ENCODE data around the gene MUC5B. TPM values are rescaled to one million over a fixed set of nuclear protein-coding genes. Genes with fewer than 3 reads are reported as not detected.
"Not testable (repeated sequence)": the region's sequence is repeated elsewhere in the genome, so short reads cannot be mapped to it uniquely, and the experiment has no call there.

Gene MUC5B
- total RNA-seq, 1 donor from 2014 or later: not detected

- Histone ChIP-seq H3K27me3 (ENCODE audit: control insufficient read depth, insufficient read depth, low read length) (no peaks in the 10 kb centered on the region), H3K36me3 (ENCODE audit: control insufficient read depth, insufficient read depth, low read length) (no peaks in the 10 kb centered on the region), H3K4me3 (ENCODE audit: low read depth, low read length) (no peak overlapping the region)
- no peak for FAIRE-seq
- TF ChIP-seq CTCF (IDR thresholded peaks at IDR 0.05; ENCODE audit: insufficient read depth, low read length, severe bottlenecking): no peak
- no peak for DNase-seq (ENCODE audit: low read depth)
These were observed 42.7 kb upstream of the MUC5B start for GRCh38 chr11:1180171-1180570.

- no peak for TF ChIP-seq CTCF (IDR thresholded peaks at IDR 0.05; ENCODE audit: insufficient read depth, low read length, severe bottlenecking)
- Histone ChIP-seq H3K36me3 (ENCODE audit: control insufficient read depth, insufficient read depth, low read length) (no peaks in the 10 kb centered on the region), H3K4me3 (ENCODE audit: low read depth, low read length) (no peak overlapping the region), H3K27me3 (ENCODE audit: control insufficient read depth, insufficient read depth, low read length) (no peaks in the 10 kb centered on the region)
- DNase-seq (ENCODE audit: low read depth) (no peak), FAIRE-seq (no peak)
These were observed 41.9 kb upstream of the MUC5B start for GRCh38 chr11:1180947-1181391.

- TF ChIP-seq CTCF (IDR thresholded peaks at IDR 0.05; ENCODE audit: insufficient read depth, low read length, severe bottlenecking): no peak
- Histone ChIP-seq H3K36me3 (ENCODE audit: control insufficient read depth, insufficient read depth, low read length) (no peaks in the 10 kb centered on the region), H3K4me3 (ENCODE audit: low read depth, low read length) (no peak overlapping the region), H3K27me3 (ENCODE audit: control insufficient read depth, insufficient read depth, low read length) (no peaks in the 10 kb centered on the region)
- no peak for FAIRE-seq
- no peak for DNase-seq (ENCODE audit: low read depth)
These were observed 41.4 kb upstream of the MUC5B start for GRCh38 chr11:1181420-1181819.

GRCh38 chr11:1181853-1182535 is 40.9 kb upstream of the MUC5B start:
- no peak for FAIRE-seq
- H3K27me3 ChIP-seq (ENCODE audit: control insufficient read depth, insufficient read depth, low read length): no peaks in the 10 kb centered on the region
- no peak for TF ChIP-seq CTCF (IDR thresholded peaks at IDR 0.05; ENCODE audit: insufficient read depth, low read length, severe bottlenecking)
- H3K36me3 ChIP-seq (ENCODE audit: control insufficient read depth, insufficient read depth, low read length): no peaks in the 10 kb centered on the region
- no peak overlapping the region for H3K4me3 ChIP-seq (ENCODE audit: low read depth, low read length)
- no peak for DNase-seq (ENCODE audit: low read depth)

GRCh38 chr11:1184139-1184538 is 38.7 kb upstream of the MUC5B start:
- H3K36me3 ChIP-seq (ENCODE audit: control insufficient read depth, insufficient read depth, low read length); H3K4me3 ChIP-seq (ENCODE audit: low read depth, low read length); FAIRE-seq; DNase-seq (ENCODE audit: low read depth); H3K27me3 ChIP-seq (ENCODE audit: control insufficient read depth, insufficient read depth, low read length): not testable (repeated sequence)

GRCh38 chr11:1188451-1189130 is 34.3 kb upstream of the MUC5B start:
- not testable (repeated sequence) for H3K27me3 ChIP-seq (ENCODE audit: control insufficient read depth, insufficient read depth, low read length); H3K4me3 ChIP-seq (ENCODE audit: low read depth, low read length); DNase-seq (ENCODE audit: low read depth); FAIRE-seq; H3K36me3 ChIP-seq (ENCODE audit: control insufficient read depth, insufficient read depth, low read length)

- not testable (repeated sequence) for H3K4me3 ChIP-seq (ENCODE audit: low read depth, low read length); DNase-seq (ENCODE audit: low read depth); FAIRE-seq; H3K27me3 ChIP-seq (ENCODE audit: control insufficient read depth, insufficient read depth, low read length); H3K36me3 ChIP-seq (ENCODE audit: control insufficient read depth, insufficient read depth, low read length)
These were observed 33.0 kb upstream of the MUC5B start for GRCh38 chr11:1189816-1190215.

GRCh38 chr11:1191786-1192470 is 30.9 kb upstream of the MUC5B start:
- not testable (repeated sequence) for H3K4me3 ChIP-seq (ENCODE audit: low read depth, low read length); H3K27me3 ChIP-seq (ENCODE audit: control insufficient read depth, insufficient read depth, low read length); DNase-seq (ENCODE audit: low read depth); H3K36me3 ChIP-seq (ENCODE audit: control insufficient read depth, insufficient read depth, low read length); FAIRE-seq
